ENCODE measurements around the gene RBM20.

RBM20 gene

DNA sequence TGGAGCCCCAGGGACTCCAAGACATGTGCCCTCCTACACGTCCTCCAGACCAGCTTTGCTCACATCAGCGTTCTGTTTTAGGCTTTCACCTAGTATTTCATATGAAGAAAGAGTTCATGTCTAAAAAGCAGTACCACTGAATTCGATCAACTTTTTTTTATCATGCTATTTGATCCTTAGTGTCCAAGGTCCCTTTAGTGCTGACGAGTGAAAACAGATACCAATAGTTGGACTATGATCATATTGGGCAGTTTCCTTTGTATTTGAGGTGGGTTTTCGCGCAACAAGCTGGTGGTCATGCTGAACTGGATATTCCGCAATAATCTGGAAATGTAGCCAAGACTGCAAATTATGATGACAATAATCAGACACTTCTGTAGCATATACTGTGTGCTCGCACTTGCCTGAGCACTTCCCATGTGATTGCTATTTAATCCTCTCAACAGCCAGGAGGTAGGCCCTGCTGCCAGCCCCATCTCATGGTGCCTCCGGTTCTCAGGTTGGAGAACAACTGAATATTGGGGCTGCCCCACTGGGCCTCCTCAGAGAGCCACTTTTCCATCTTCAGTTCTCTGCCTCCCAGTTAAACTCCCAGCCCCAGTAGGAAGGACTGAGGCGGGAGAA, 65.9 kb downstream of the RBM20 start:
- TF ChIP-seq, protein P1, sequence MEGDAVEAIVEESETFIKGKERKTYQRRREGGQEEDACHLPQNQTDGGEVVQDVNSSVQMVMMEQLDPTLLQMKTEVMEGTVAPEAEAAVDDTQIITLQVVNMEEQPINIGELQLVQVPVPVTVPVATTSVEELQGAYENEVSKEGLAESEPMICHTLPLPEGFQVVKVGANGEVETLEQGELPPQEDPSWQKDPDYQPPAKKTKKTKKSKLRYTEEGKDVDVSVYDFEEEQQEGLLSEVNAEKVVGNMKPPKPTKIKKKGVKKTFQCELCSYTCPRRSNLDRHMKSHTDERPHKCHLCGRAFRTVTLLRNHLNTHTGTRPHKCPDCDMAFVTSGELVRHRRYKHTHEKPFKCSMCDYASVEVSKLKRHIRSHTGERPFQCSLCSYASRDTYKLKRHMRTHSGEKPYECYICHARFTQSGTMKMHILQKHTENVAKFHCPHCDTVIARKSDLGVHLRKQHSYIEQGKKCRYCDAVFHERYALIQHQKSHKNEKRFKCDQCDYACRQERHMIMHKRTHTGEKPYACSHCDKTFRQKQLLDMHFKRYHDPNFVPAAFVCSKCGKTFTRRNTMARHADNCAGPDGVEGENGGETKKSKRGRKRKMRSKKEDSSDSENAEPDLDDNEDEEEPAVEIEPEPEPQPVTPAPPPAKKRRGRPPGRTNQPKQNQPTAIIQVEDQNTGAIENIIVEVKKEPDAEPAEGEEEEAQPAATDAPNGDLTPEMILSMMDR (IDR thresholded peaks at IDR 0.05; ENCODE audit: low read depth, low read length): no peak
- in situ Hi-C loops (cut with HindIII; ENCODE audit: low sequenced_read_pairs): no loop called here
- H3K4me3 ChIP-seq (ENCODE audit: low read depth, low read length): no peak overlapping the region
- DNase-seq (ENCODE audit: low read depth, low spot score): no peak

DNA sequence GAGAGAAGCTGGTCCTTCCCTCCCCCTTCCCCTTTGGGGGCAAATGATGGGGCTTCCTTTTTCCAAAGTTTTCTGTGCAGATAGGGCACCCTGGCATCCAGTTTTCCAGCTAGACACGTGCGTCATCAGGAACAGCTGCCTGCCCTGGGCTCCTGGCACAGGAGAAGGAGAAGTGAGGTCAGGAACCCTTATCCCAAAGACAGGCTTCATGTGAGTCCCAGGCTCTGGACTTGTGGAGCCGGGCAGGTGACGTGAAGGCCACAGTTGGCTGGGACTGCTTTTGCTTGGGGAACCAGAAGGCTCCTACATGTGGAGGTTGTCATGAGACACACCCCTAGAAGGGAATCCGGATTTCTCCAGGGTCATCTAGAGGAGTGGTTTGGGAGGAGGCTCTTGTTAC, 66.5 kb downstream of the RBM20 start:
- DNase-seq (ENCODE audit: low read depth, low spot score): no peak
- H3K4me3 ChIP-seq (ENCODE audit: low read depth, low read length): no peak overlapping the region
- TF ChIP-seq, protein P1 (IDR thresholded peaks at IDR 0.05; ENCODE audit: low read depth, low read length): no peak
- in situ Hi-C loops (cut with HindIII; ENCODE audit: low sequenced_read_pairs): no loop called here

DNA sequence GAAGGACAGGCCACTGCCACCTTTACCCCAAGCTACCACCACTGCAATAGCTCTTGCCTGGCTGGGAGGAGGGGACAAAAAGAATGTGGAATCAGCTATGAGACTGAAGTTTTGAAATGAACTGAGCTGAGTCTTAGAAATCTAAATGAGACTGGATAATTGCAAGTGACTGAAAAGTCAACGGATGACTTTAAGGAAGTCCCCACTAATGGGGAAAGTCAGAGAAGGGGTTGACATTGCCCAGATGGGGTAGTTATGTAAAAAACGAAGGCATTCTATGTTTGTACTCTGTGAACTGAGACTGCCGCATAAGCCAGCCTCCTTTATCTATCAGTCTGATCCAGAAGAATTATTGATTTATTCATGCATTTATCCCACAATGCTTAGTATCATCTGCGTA, 67.2 kb downstream of the RBM20 start:
- in situ Hi-C loops (cut with HindIII; ENCODE audit: low sequenced_read_pairs): no loop called here
- H3K4me3 ChIP-seq (ENCODE audit: low read depth, low read length): no peak overlapping the region
- DNase-seq (ENCODE audit: low read depth, low spot score): no peak
- TF ChIP-seq, protein P1 (IDR thresholded peaks at IDR 0.05; ENCODE audit: low read depth, low read length): no peak

DNA sequence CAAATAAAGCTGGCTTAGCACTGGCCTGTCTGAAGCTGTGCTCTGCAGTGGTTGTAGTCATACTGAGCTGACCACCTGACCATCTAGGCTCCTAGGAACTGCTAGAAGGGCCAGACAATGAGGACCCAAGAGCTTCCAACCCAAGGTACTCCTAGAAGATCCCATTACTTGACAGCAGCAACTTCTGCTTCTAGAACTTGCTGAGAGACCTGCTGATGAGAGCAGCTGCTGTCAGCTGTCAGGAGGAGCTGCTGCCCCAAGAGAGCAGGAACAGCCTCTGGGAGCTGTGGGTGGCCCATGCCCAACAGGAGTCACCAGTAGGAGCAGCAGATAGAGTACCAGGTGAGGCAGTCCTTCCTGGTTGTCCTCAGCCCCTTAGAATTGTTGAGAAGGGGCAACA, 70.2 kb downstream of the RBM20 start:
- no peak for DNase-seq (ENCODE audit: low read depth, low spot score)
- TF ChIP-seq, protein P1 (IDR thresholded peaks at IDR 0.05; ENCODE audit: low read depth, low read length): no peak
- in situ Hi-C loops (cut with HindIII; ENCODE audit: low sequenced_read_pairs): no loop called here
- H3K4me3 ChIP-seq (ENCODE audit: low read depth, low read length): no peak overlapping the region

DNA sequence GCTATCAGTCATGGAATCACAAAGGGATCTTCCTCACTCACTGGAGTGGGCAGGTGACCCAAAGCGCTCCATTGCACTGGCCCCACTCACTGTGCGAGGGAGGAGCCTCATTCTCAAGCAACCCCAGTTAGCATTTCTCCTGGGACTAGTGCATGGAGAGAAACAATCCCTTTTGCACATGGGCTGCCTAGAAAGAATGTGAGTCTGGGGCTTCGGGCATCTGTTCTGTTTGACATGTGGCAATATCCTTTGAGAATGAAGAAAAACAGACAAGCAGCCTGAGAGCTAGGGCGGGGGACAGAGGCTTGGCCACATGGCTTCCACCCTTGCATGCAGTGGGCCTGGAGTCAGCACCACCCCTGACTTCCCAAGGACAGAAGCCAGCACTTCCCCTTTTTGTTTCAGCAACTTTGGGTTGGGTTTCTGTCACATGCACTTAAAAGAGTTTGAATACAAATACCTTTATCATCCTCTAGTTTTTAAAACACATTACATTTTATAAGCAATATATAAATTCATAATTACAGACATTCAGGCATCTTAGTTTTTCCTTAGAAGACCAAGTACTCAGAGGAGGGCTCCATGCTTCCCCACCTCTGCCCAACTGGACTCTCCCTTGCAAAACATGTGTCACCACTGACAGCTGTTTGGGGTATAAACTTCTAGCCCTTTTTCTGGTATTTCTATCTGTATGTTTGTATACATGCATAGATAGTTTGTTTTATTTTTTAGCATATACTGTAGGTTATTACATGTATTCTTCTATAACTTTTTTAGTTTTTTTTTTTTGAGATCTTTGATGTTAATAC, 73.8 kb downstream of the RBM20 start:
- in situ Hi-C loops (cut with HindIII; ENCODE audit: low sequenced_read_pairs): no loop called here
- TF ChIP-seq, protein P1 (IDR thresholded peaks at IDR 0.05; ENCODE audit: low read depth, low read length): no peak
- DNase-seq (ENCODE audit: low read depth, low spot score): no peak
- H3K4me3 ChIP-seq (ENCODE audit: low read depth, low read length): no peak overlapping the region

DNA sequence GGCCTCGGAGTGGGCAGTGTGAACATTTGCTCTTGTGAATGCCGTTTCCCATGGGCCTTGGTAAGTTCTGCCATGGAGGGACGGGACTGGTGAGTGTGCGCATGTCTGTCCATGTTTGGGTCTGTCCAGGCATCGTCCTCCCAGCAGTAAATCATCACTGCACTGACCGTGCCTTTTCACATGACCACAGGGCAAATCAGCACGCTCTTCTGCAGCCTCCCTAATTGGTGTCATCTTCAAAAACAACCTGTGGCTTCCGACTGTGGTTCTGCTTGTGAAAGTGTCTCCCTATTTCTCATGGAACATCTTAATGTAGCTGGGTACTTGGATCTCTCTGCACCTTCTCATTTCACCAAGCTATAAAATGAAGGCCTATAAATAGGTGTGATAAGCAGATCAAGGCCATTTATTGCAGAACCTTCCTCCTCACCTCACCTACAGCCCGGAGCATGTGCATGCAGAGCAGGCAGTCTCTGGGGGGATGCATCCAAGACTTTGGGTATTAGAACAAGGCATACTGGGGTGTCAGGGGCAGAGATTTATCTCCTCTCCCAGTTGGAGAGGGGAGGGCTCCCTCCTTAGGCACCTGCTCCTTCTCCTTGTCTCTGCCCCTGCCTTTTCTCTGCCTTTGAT, 77.4 kb downstream of the RBM20 start:
- no peak for DNase-seq (ENCODE audit: low read depth, low spot score)
- in situ Hi-C loops (cut with HindIII; ENCODE audit: low sequenced_read_pairs): no loop called here
- TF ChIP-seq, protein P1 (IDR thresholded peaks at IDR 0.05; ENCODE audit: low read depth, low read length): no peak
- no peak overlapping the region for H3K4me3 ChIP-seq (ENCODE audit: low read depth, low read length)
